T1000 (cell line): ENCODE measurements around the gene IFT81.
"Not testable (repeated sequence)": the region's sequence is repeated elsewhere in the genome, so short reads cannot be mapped to it uniquely, and the experiment has no call there.

Source experiments
- DNase-seq: peaks from one replicate; lab custom pipeline; 2025; ENCODE audit warnings: mixed read lengths; lab: John Stamatoyannopoulos, UW

Gene IFT81

GRCh38 chr12:110246636-110247339, 122.6 kb downstream of the IFT81 start:
- DNase-seq, result no peak

GRCh38 chr12:110247340-110248095, 123.4 kb downstream of the IFT81 start:
- no peak for DNase-seq

- DNase-seq, result no peak
These were observed 123.9 kb downstream of the IFT81 start for GRCh38 chr12:110248096-110248447.

GRCh38 chr12:110249105-110249504, 124.9 kb downstream of the IFT81 start:
- no peak for DNase-seq

GRCh38 chr12:110249716-110250225, 125.6 kb downstream of the IFT81 start:
- no peak for DNase-seq

GRCh38 chr12:110251381-110251780, 127.2 kb downstream of the IFT81 start:
- DNase-seq, result no peak

GRCh38 chr12:110252716-110253115, 128.6 kb downstream of the IFT81 start:
- no peak for DNase-seq

- DNase-seq, result no peak
These were observed 129.0 kb downstream of the IFT81 start for GRCh38 chr12:110253176-110253575.

- DNase-seq, result no peak
These were observed 130.9 kb downstream of the IFT81 start for GRCh38 chr12:110254971-110255540.

GRCh38 chr12:110255890-110256456, 131.8 kb downstream of the IFT81 start:
- not testable (repeated sequence) for DNase-seq

- no peak for DNase-seq
These were observed 132.7 kb downstream of the IFT81 start for GRCh38 chr12:110256780-110257431.

GRCh38 chr12:110258466-110258865, 134.3 kb downstream of the IFT81 start:
- DNase-seq, result no peak

GRCh38 chr12:110262442-110263388, 138.6 kb downstream of the IFT81 start:
- DNase-seq, result no peak

GRCh38 chr12:110266381-110266960, 142.3 kb downstream of the IFT81 start:
- peak; percentile 9 for DNase-seq

GRCh38 chr12:110266980-110267620, 142.9 kb downstream of the IFT81 start:
- DNase-seq, result peak; percentile 31
